HG03575 (cell line): ENCODE measurements around the gene ADCYAP1R1.

Experiments
- ATAC-seq: cut with Tn5 transposase; IDR thresholded peaks from one replicate; pipeline ENCODE4 v1.9.1; 2021; ENCODE audit not compliant: unreplicated experiment, insufficient number of reproducible peaks, low FRiP score; ENCODE audit errors: extremely low read depth

ADCYAP1R1 gene

DNA sequence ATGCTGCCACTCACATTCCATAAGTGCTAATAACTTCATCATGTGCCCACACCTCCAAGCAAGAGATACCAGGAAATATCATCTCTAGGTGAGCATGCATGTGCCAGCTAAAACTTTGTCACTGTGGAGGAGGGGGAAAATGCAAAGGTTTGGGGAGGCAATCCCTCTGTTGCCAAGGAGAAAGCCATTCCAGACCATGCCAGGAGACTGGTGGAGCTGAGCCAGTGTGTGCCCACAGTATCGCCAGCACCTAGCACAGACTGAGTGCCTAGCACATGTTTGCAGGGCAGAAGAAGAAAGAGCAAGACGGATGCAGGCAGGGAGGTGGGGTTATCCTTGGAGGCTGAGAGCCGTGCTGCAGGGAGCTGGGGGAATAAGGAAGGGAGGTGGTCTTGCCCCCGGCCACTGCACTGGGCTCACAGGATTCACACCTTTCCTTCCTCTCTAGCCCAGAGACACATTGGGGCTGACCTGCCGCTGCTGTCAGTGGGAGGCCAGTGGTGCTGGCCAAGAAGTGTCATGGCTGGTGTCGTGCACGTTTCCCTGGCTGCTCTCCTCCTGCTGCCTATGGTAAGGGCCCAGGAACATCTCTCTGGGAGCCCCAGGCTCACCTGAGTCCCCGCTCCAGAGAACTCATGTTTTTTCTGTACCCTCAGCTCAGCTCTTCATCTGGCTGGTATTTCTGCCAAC lies 10.8 kb downstream of the ADCYAP1R1 start:
- no peak for ATAC-seq

DNA sequence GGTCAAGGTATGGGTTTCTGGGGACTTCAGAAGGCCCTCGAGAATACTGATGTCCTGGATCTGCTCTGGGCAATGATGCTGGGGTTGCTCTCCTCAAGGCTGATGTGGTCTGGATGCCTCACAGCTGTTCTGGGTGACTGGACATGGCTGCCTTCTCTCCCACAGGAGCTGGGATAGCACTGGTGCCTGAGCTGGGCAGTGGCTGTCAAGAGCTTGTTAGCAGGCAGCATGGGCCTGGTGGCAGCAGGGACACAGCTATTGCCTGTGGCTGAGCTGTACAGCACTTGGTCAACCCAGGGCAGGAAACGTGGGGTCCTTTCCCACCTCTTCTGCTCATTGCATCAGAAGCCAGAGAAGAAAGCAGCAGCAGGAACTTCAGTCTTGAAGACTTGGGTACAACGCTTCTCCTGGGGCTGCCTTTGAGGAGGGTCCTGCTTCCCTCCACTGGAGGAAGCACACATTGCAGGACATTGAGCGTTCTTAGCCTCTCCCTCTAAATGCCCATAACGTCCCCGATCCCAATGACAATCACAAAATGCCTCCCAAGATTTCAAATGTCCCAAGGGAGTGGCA lies 13.0 kb downstream of the ADCYAP1R1 start:
- ATAC-seq: no peak

DNA sequence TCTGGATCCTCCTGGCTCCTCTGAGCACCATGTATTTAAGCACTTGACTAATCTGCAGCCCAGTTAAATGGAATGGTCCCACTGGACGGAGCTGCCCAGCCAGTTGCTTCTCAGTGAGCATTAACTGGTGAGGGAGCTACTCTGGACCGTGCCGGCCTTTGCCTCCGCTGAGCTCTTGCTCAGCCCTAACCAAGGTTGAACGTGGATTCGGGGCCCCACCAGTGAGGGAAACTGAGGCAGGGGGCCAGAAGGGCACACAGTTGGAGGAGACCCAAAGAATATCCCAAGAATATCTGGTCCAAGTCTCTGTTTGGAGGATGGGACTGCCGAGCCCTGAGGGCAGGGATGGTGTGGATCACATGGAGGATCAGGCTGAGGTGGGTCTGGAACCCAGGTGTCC lies 13.7 kb downstream of the ADCYAP1R1 start:
- ATAC-seq: no peak

DNA sequence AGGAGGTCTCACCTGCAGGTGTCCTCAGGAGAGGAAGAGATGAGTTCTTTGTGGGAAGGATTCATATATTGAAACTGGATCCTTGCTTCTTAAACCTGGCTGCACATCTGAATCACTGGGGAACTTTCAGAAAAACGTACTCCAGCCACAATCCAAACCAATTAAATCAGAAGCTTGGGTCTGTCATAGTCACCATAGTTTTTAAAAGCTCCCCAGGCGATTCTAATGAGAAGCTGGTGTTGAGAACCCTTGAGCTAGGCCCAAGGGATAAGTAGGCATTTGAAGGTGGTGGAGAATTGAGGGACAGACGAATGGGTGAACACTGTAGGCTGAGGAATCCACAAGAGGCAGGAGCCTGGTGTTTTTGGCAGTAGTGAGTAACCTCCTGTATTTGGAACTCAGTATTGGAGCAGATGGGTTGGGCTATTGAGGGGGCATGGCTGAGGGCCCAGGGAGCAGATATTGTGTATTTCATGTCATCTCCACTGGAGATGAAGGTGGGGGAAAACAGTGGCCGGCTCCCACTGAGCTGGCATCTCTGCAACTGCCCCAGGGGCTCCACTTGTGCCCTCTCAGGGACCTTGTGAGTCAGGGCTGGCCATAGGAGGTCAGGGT lies 14.5 kb downstream of the ADCYAP1R1 start:
- ATAC-seq: no peak

DNA sequence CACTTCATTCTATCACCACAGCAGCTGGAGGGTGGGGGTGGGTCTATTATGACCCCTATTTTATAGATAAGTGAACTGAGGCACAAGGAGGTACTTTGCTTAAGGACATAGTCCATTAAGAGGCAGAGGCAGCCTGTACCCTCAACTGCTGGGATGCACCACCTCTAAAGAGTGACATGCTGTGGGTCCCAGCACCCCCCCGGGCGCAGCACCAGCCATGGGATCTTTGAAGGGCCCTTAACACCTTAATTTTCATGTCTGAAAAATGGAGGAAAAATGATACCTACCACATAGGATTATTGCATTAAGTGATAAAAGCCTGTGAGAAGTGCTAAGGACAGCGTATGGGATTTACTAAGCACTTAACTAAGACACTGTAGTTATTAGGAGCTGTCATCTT lies 15.4 kb downstream of the ADCYAP1R1 start:
- ATAC-seq: no peak

DNA sequence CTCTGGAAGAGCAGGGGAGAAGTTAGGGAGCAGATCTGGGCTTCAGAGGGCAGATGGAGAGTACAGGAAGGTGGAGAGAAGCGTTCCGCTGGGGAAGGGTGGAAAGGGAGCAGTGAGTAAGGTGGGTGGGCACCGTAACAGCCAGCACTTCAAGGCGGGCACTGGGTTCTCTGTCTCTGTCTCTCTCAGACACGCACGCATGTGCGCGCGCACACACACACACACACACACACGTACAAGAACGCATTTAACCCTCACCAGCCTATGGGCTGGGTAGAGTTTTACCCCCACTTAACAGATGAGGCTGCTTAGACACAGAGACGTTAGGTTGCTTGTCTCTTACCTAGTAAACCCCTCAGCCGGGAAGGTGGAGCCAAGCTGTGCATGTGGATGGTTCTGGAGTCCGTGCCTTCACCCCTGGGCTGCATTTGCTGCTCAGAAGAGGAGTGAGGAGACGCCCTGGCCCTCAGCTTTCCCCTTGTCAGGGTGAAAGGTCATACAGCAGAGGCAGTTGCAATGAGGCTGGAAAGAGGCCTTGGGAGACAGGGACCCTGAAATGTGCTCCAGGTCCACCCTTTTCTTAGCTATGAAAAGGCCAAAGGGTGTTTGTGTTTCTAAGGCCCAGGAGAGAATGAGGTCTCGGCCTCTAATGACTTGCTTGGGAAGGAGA lies 16.0 kb downstream of the ADCYAP1R1 start:
- no peak for ATAC-seq

DNA sequence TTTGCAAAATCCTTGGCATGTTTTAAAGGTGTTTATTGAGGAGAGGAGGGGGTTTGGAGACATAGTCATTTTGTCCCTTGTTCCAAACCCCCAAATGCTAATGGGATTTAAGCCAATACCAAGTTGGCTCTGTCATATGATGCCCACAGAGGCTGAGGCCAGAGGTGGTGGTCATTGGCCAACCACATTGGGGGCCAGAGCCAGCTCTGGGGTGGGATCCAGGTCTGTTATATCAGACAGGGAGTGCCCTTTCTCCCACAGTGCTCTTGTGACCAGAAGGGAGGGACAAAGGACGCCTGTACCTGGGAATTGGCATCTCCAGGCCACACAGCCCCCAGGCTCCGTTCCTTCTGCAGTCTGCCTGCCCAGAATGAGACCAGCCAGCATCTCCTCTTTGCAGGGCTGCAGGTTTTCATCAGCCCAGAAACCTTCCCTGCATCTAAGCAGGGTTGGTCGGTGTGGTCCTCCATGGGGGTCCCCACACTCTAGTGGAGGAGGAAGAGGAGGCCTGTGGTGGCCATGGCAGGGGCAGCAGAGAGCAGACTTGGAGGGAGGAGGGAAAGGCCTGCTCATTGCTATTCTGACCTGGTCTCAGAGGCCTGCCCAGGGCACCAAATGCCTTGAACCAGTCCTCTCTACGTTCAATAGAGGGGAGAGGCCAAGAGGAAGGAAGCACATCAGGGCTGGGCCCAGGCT lies 17.9 kb downstream of the ADCYAP1R1 start:
- ATAC-seq: no peak

DNA sequence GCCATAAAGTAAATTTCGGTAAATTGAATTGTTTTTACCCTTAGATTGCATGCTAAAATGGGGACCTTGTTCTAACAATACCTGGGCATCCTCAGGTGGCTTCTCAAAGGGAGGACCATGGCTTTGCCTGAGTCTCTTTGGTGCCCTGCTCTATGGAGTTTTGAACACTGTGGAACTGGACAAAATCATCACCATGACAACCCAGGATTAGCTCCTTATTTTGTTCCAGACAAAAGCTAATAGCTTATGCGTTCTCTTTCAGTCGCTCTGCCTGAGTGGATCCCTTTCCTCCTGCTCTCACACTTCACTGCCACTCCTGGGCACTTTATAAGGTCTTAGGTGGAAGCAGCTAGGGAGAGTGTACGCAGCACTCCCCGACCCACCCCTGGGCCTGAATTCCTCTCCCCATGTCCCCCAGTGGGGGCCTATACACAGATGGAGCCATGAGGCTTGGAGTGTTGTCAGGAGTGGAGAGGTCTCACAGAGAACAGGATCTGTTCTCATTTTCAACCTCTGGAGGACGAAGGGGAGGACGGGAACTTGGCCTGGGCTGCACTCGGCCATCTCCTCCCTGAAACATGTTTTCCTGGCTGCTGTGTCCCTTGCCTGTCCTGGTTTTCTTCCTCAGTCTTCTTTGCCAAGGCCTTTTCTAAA lies 19.0 kb downstream of the ADCYAP1R1 start:
- ATAC-seq: no peak

DNA sequence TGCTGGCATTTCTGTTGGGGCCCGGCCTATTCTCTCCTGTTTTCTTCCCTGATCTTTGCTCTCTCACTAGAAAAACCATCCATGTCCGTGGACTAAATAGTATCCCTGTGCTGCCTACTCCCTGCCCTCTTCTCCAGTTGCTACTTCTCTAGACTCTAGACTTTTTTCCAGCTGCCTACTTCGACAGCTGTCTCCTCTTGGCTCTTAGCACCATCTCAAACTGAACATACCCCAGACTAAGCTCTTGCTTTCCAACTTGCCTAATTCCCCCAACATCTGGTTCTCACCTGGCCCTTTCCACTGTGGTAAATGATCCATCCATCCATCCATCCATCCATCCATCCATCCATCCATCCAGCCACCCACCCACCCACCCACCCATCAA lies 19.5 kb downstream of the ADCYAP1R1 start:
- no peak for ATAC-seq

DNA sequence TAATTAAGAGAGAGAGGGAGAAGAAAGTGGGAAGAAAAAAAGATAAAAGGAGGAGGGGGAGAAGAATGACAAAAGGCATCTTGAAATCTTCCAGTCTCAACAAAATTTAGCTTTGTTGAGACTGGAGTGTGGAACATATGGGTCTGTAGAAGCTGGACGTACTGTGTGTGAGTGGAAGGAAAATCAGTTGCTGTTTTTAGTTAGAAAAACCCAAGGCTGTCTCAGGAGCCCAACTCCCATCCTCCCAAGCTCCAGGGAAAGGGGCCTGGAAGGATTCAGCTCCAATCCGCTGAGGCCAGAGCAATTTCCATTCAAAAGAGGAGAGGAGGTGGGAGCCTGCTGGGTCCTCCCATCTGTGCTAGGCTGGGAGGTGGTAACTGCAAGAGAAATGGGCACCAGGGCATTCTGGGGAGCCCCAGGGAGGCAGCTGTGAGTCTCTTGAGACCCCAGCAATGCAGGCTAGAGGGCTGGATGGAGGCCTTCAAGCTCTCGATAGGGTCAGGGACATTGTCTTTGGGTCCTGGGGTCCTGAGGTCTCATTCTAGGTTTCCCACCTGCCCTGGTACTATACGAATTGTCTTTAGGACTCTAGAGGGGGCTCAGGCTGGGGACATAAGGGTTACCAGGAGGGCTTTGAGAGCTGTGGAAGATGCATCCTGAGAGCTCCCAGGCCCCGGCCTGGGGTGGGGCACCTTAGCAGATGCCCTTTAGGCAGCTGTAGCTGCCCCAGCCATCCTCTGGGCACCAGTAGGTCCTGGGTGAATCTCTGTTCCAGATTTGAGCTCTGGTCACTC lies 21.4 kb downstream of the ADCYAP1R1 start:
- ATAC-seq: no peak

DNA sequence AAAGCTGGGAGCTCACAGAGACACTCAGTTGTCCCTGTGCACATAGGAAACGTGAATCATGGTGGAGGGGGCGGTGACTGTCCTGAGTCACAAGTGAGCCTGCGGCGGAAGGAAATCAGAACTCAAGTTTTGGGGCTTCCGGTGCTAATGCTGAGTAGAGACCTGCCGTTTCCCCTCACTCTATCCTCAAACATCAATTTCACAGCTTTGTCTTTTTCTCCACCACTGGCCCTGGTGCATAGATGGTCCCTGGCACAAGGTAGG lies 21.9 kb downstream of the ADCYAP1R1 start:
- no peak for ATAC-seq

DNA sequence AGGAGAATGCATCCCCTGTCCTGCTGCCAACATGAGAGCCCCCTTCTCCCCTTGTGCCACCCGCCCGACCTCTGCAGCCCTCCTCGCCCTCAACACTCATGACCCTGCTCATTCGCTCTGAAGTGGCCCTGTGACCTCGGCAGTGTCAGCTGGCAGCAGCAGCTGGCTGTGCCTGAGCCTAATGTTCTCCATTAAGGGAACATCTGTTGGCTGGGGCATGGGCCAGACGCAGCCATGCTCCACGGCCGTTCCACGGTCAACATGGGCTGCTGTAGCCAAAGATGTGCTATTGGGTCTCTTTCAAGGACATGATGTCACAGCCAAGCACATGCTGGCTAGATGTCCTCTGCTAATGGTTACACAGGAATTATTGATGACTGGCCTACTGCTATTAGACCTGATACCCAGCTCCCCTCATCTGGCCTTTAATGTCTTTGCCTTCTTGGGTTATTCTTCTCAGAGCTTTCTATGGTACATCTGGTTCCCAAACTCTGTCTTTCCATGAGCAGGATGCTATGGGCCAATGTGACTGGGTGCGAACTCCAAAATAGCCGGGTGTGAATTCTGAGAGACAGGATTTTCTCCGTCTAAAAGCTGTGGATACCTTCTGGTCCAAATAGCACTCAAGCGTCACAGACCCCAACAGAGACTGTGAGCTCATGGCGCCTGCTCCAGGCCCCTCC lies 22.4 kb downstream of the ADCYAP1R1 start:
- no peak for ATAC-seq

DNA sequence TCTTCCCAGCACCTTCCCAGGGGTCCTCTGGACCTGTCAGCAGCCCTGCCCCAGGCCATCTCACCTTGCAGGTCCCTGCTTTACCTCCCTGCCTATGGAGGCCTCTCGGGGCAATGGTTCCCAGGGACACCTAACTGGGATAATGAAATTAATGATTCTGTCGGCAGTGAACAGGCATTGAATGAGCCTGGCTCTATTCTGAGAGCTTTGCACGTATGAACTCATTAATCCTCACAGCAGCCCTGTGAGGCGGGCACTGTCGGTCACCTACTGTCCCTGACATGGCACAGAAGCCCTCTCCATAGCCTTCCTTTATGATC lies 22.9 kb downstream of the ADCYAP1R1 start:
- no peak for ATAC-seq

DNA sequence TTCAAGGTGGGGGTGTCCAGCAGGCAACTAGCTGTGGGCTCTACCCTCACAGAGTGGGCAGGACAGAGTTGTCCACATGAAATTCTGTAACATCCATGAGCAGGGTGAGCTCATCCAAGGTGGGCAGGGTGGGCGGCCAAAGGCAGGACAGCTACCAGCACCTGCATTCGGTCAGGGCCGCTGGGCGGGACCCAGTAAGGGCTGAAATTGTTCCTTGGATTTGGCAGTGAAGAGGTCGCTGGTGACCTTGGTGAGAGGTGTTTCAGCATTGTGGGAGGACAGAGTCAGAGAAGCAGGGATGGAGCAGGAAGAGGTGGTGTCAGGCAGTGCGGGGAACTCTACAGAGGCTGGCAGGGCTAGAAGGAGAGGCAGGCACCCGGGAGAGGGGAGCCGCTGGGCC lies 23.9 kb downstream of the ADCYAP1R1 start:
- ATAC-seq: no peak

DNA sequence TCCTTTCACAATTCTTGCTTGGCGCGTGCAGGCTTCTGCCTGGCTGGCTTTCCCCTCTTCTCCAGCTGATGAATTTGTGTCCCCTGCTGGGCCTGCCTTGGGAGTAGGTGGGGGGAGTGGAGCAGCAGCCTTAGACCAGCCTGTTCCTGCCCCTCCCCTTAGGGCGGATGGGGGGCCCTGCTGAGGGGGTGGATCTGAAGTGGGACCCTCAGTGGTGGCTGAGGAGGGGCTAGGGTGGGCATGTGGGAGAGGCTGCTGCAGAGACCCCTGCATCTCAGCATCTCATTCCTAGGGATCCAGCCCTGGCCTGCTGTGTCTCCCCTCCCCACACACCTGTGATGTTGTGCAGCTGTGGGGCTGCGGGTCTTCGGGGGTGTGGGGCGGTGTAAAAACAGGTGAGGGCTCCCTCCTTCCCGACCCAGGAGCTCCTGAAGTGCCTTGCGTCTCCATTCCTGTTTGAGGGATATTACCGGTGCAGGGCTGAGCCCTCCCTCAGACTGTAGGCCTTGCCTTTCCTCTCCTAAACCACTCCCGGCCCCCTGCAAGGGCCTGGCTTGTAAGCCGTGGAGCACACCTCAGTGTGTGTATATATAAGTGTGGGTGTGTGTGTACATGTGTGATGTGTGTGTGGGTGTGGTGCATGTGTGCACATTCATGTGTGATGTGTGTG lies 24.7 kb downstream of the ADCYAP1R1 start:
- no peak for ATAC-seq

DNA sequence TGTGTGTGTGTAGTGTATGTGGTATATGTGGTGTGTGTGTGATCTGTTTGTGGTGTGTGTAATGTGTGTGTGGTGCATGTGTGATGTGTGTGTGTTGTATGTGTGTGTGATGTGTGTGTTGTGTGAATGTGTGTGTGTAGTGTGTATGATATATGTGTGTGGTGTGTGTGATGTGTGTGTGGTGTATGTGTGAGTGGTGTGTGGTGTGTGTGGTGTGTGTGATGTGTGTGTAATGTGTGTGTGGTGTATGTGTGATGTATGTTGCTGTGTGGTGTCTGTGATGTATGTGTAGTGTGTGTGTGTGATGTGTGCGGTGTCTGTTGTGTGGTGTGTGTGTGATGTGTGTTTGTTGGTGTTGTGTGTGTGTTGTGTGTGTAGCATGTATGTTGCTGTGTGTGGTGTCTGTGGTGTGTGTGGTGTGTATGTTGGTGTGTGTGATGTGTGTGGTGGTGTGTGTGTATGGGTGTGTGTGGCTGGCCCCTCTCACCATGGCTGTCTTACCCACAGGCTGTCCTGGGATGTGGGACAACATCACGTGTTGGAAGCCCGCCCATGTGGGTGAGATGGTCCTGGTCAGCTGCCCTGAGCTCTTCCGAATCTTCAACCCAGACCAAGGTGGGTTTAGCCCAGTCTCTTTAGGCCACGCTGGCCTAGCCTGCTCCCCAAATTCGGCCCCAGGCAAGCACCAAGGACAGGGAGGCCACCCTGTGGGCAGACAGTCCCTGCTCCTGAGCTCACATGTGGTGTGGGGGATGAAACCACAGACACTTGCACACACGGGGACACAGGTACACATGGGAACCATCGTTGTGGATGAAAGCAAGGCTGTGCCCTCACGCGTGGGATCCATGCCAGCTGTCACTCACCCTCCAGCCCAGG lies 25.6 kb downstream of the ADCYAP1R1 start:
- no peak for ATAC-seq
